NCI-H187 treated with DMSO at 0.1 percent for 48 hours (cell line): ENCODE results near the gene BLOC1S2.
A peak's percentile ranks its signal among the peaks of the same experiment; 100 is the strongest.
"Not testable (repeated sequence)": the region's sequence is repeated elsewhere in the genome, so short reads cannot be mapped to it uniquely, and the experiment has no call there.

ENCODE experiments used
- DNase-seq: peaks from one replicate; lab custom pipeline; 2025; lab: John Stamatoyannopoulos, UW

Gene BLOC1S2

DNA sequence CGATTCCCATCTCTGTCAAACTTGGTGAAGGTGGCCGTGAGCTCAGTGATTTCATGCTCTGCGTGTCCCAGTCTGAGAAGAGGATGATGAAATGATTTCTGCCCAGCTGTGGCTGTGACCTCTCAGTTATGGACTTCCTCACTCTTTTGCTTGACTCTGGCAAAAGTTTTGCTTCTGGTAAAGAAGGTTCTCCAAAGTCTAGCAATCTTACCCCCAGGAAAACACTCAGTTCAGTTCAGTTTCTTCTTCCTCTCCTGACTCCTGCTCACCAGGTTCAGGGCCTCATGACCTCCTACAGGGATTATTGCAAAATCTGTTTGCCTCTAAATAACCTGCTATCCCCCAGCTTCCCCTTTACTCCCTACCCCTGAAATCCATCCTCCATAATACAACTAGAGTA lies 4.9 kb upstream of the BLOC1S2 start:
- DNase-seq = no peak

DNA sequence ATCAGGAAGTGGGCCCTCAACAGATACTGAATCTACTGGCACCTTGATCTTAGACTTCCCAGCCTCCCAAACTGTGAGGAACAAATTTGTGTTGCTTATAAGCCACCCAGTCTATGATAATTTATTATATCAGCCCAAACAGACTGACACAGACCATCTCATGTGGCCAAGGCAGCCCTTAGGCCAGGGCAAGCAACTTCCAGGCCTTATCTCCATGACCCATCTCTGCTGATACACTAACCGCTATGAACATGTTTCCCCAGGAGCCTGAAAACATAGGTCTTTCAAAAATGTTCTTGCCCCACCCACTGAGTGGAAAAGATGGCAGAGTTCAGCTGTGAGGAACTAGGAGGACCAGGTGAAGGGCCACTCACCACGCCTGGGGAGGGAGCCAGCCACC lies 3.2 kb upstream of the BLOC1S2 start:
- DNase-seq = no peak

DNA sequence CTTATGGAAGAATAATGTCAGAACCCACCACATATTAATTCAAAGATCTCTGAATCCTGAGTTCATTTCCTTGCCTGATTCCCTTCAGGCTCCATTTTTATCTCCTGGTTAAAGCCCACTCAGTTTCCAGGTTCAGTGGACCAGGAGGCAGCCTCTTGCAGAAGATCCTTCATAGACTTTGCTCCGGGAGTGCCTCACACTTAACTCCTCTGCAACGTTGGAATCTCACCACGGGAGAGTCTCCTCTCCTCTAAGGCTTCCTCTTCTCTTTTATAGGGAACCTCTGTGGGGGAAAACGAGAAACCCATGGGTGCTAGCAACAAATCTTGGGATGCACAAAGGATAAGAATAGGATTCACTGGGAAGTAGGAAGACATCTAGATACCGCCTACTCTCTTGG lies 1.7 kb upstream of the BLOC1S2 start:
- DNase-seq = no peak

DNA sequence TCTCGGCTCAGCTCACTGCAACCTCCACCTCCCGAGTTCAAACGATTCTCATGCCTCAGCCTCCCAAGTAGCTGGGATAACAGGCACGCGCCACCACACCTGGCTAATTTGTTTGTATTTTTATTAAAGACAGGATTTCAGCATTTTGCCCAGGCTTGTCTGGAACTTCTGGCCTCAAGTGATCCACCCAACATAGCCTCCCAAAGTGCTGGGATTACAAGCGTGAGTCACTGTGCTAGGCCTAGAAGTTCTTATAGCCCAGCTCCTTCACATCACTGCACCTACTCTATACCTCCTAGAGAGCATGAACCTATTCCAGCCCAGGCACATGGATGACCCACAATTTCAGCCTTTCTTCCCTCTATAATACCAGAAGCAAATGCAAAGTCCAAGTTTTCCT lies 1.3 kb upstream of the BLOC1S2 start:
- no peak for DNase-seq

- not testable (repeated sequence) for DNase-seq
These were observed 1.2 kb downstream of the BLOC1S2 start for GRCh38 chr10:100285326-100285725.

GRCh38 chr10:100282907-100283306 lies 3.6 kb downstream of the BLOC1S2 start:
- no peak for DNase-seq

DNA sequence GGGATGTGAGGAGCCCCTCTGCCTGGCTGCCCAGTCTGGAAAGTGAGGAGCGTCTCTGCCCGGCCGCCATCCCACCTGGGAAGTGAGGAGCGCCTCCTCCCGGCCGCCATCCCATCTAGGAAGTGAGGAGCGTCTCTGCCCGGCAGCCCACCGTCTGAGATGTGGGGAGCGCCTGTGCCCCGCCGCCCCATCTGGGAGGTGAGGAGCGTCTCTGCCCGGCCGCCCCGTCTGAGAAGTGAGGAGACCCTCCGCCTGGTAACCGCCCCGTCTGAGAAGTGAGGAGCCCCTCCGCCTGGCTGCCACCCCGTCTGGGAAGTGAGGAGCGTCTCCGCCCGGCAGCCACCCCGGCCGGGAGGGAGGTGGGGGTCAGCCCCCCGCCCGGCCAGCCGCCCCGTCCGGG lies 9.5 kb downstream of the BLOC1S2 start:
- DNase-seq = not testable (repeated sequence)

- DNase-seq = peak; percentile 12
These were observed 19.0 kb downstream of the BLOC1S2 start, which contains the start of gene CWF19L1 for GRCh38 chr10:100267239-100268104. Gene CWF19L1 (minus strand): TSS chr10:100267638. CDS start chr10:100267593, 45 bp downstream.

- DNase-seq = no peak
These were observed 20.5 kb downstream of the BLOC1S2 start for GRCh38 chr10:100265821-100266485.

DNA sequence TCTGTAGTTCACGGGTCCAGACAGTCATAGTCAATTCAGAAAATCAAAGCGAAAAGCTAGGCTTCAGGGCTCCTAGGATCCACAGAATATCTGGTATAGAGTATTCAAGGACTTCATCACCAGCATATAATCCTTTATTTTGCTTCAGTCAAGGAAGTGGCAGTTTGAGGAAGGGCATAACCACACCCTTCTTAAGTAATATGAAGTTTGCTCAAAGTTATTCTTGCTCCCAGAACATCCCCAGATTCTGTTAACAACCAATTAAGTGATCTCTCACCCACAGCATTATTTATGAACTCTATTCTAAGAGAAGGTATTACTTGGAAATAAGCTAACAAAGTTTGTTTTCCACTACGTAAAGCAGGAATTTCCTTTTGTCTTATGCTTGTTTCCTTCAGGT lies 32.3 kb downstream of the BLOC1S2 start:
- DNase-seq = no peak

GRCh38 chr10:100253041-100253440 lies 33.4 kb downstream of the BLOC1S2 start:
- no peak for DNase-seq

DNA sequence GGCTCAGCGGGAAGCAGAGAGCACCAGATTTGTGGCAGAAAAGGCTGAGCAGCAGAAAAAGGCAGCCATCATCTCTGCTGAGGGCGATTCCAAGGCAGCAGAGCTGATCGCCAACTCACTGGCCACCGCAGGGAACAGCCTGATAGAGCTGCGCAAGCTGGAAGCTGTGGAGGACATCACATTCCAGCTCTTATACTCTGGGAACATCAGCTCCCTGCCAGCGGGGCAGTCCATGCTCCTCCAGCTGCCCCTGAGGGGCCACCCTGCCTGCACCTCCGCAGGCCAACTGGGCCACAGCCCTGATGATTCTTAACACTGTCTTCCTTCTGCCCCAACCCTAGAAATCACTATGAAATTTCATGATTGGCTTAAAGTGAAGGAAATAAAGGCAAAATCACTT lies 37.7 kb downstream of the BLOC1S2 start:
- DNase-seq = no peak

DNA sequence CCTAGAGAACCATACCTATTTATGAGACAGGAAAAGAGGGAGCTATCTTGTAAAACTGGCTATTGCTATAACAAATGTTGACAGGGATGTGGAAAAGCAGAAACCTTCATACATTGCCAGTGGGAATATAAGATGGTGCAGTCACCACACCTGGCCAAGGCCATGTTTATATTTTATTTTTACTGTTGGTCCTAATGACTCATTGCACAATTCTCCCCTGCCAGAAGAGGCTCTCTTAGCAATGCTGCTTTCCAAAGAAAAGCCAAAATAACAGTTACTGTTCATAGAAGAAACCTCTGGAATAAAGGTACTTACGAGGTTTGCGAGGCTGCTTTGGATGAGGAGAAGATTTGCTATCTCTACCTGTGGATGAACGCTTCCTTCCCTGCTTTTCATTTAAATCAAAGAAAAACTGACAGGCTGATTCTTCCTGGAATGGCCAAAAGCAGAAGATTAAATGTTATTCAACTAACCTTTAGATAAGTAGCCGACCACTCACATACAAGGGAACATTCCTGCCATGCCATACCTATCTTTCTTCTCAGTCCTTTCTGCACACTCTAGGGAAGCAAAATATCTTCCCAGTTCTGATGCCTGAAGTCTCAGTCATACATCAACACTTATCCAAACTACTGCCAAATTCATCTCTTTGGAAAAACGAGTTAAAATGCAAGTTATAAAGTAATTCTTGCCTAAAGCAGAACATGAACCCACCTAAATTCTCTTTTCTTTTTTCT lies 40.8 kb downstream of the BLOC1S2 start:
- DNase-seq = no peak

DNA sequence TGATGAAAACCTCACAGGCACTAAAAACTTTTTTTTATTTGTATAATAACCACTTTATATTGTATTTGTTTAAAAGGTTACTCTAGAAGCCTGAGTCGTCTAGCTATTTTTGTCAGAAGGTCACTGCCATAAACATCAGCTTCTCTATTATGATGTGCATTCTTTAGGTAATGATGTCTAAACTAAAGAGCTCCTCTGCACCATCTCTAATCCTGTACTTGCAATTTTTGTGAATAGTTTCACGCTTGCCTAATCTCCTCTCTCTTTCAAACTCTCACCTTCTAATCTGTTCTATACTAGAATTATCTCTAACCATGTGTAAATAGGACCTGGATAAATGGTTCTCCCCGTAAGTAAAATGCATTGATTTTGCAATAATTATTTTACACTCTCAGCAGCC lies 46.6 kb downstream of the BLOC1S2 start:
- no peak for DNase-seq

GRCh38 chr10:100238429-100238828 lies 48.1 kb downstream of the BLOC1S2 start:
- no peak for DNase-seq

GRCh38 chr10:100232101-100232500 lies 54.4 kb downstream of the BLOC1S2 start:
- DNase-seq = no peak

- no peak for DNase-seq
These were observed 56.6 kb downstream of the BLOC1S2 start for GRCh38 chr10:100229819-100230422.

GRCh38 chr10:100223879-100224278 lies 62.6 kb downstream of the BLOC1S2 start:
- DNase-seq = no peak
